RWPE2 (cell line): Measurements from ENCODE around the gene CCDC70.

ENCODE experiments used
- ATAC-seq: fragments of 200-7000 bp; cut with Tn5 transposase; 3 replicates; pipeline ENCODE4 v1.9.1; 2021; ENCODE audit warnings: low read depth
- DNase-seq: peaks from one replicate; pipeline ENCODE4 v3.0.0-alpha.2; 2020; ENCODE audit warnings: low spot score
- H3K27ac ChIP-seq: fragments of 450-650 bp; 2 replicates; pipeline ENCODE4 v1.5.1; 2017; ENCODE audit warnings: mild to moderate bottlenecking; ENCODE audit not compliant: poor library complexity, severe bottlenecking
- H3K27me3 ChIP-seq: fragments of 250-450 bp; sonication (Bioruptor Pico); 2 replicates; pipeline ENCODE4 v1.5.1; 2021; ENCODE audit warnings: mild to moderate bottlenecking, moderate library complexity; ENCODE audit not compliant: insufficient read depth, poor library complexity, severe bottlenecking
- H3K36me3 ChIP-seq: fragments of 250-450 bp; sonication (Bioruptor Pico); 2 replicates; pipeline ENCODE4 v1.5.1; 2020; ENCODE audit warnings: low read depth, mild to moderate bottlenecking, moderate library complexity
- H3K4me1 ChIP-seq: fragments of 250-450 bp; sonication (Bioruptor Pico); 2 replicates; pipeline ENCODE4 v1.5.1; 2021; ENCODE audit warnings: mild to moderate bottlenecking, moderate library complexity; ENCODE audit not compliant: insufficient read depth, poor library complexity, severe bottlenecking
- H3K4me3 ChIP-seq: fragments of 250-450 bp; sonication (Bioruptor Pico); 2 replicates; pipeline ENCODE4 v1.5.1; 2021; ENCODE audit warnings: mild to moderate bottlenecking, moderate library complexity; ENCODE audit not compliant: severe bottlenecking
- H3K9me3 ChIP-seq: fragments of 250-450 bp; sonication (Bioruptor Pico); 2 replicates; pipeline ENCODE4 v1.5.1; 2021; ENCODE audit warnings: mild to moderate bottlenecking, moderate library complexity; ENCODE audit not compliant: severe bottlenecking
- TF ChIP-seq, protein P1 (sequence below): fragments of 450-650 bp; IDR thresholded peaks from one replicate; pipeline ENCODE4 v1.5.1; 2017; ENCODE audit warnings: mild to moderate bottlenecking, moderate library complexity; ENCODE audit not compliant: poor library complexity, severe bottlenecking

CCDC70 gene

DNA sequence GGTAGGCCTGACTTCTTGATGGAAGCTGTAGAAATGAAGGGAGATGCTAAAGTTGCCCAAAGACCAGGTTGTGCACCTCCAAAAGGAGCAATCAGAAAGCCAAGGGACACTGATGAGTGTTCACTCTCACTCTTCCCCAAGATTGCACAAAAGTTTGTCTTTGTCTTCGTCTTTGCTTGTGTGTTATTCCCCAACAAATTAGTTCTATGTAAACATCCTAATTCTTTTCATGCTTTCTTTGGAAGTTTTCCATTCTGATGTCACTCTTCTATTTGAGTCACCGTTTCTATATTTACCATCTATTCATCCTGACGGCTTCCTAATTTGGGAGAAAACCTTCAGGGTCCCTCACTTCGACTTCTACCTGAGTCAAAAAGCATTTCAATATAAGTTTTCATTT is 13.1 kb upstream of the CCDC70 start:
- peak; percentile 45; the same call in 2 of the 3 replicates for ATAC-seq
- Histone ChIP-seq H3K27ac (no peak overlapping the region), H3K9me3 (no peaks in the 10 kb centered on the region), H3K36me3 (no peaks in the 10 kb centered on the region), H3K4me1 (peaks cover 7% of the 10 kb centered on the region), H3K27me3 (no peaks in the 10 kb centered on the region), H3K4me3 (no peak overlapping the region)
- DNase-seq: no peak
- TF ChIP-seq, protein P1, sequence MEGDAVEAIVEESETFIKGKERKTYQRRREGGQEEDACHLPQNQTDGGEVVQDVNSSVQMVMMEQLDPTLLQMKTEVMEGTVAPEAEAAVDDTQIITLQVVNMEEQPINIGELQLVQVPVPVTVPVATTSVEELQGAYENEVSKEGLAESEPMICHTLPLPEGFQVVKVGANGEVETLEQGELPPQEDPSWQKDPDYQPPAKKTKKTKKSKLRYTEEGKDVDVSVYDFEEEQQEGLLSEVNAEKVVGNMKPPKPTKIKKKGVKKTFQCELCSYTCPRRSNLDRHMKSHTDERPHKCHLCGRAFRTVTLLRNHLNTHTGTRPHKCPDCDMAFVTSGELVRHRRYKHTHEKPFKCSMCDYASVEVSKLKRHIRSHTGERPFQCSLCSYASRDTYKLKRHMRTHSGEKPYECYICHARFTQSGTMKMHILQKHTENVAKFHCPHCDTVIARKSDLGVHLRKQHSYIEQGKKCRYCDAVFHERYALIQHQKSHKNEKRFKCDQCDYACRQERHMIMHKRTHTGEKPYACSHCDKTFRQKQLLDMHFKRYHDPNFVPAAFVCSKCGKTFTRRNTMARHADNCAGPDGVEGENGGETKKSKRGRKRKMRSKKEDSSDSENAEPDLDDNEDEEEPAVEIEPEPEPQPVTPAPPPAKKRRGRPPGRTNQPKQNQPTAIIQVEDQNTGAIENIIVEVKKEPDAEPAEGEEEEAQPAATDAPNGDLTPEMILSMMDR: no peak

DNA sequence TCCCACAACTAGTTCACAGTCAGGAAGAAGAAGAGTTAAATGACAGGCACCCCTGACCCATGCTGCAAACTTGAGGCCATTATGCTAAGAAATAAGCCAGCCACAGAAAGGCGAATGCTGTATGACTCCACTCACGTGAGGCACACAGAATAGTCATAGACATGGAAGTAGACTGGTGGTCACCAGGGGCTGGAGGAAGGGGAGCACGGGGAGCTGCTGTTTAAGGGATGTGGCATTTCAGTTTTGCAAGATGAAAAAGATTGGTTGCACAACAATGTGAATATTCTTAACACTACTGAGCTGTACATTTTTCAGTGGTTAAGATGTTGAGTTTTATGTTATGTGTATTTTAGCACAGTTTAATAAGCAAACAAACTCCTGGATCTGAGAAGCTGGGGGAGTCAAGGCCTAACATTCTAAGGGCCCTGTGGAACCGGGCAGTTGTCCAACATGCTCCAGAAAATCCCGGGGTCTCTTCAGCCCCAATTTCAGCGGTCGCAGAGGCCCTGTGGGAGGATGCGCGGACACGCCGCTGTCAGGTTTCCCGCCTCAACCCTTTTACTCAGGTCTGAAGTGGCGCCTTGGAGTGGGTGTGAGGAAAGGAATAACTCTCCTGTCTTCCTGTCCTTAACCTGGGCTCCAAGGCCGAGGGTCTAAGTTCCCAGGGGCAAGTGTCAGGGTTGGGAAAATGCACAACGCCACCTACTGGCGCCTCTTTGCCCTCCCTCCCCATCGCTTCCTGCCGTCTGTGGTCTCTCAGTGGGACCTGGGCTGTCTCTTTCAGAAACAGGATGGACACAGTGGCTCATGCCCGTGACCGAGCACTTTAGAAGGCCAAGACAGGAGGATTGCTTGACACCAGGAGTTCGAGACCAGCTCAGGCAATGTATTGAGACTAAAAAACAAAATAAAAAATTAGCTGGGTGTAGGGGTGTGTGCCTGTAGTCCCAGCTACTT is 12.3 kb upstream of the CCDC70 start:
- H3K36me3 ChIP-seq: no peaks in the 10 kb centered on the region
- H3K27me3 ChIP-seq: no peaks in the 10 kb centered on the region
- H3K4me1 ChIP-seq: peaks cover 7% of the 10 kb centered on the region
- H3K9me3 ChIP-seq: no peaks in the 10 kb centered on the region
- no peak overlapping the region for H3K4me3 ChIP-seq
- H3K27ac ChIP-seq: no peak overlapping the region
- ATAC-seq: no peak
- no peak for DNase-seq
- TF ChIP-seq, protein P1: peak; percentile 43

DNA sequence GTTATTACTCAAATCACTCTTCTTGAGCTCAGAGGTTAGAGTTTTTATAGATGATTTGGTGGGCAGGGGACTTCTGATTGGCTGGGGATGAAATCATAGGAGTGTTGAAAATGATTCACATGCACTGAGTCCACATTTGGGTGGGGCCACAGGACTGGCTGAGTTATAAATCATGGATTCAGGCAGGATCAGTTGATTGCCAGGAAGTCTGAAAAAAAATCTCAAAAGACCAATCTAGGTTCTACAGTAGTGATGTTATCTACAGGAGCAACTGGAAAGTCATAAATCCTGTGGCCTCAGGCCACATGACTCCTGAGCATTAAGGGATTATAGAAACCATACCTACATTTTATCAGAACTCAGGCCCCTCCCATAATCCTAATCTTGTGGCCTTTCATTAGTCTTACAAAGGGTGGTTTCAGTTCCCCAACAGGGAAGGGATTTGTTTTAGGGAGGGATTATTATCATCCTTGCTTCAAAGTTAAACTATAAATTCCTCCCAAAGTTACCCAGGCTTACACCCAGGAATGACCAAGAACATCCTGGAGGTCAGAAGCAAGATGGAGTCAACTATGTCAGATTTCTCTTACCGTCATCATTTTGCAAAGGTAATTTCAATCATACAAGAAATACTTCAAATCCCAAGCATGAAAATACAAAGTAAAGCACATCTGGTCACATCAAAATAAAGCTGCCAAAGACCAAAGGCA is 5.6 kb upstream of the CCDC70 start:
- Histone ChIP-seq H3K27me3 (no peaks in the 10 kb centered on the region), H3K36me3 (no peaks in the 10 kb centered on the region), H3K4me1 (peaks cover 24% of the 10 kb centered on the region), H3K27ac (no peak overlapping the region), H3K4me3 (no peak overlapping the region), H3K9me3 (no peaks in the 10 kb centered on the region)
- TF ChIP-seq, protein P1: no peak
- ATAC-seq (peak; percentile 56), DNase-seq (no peak)

DNA sequence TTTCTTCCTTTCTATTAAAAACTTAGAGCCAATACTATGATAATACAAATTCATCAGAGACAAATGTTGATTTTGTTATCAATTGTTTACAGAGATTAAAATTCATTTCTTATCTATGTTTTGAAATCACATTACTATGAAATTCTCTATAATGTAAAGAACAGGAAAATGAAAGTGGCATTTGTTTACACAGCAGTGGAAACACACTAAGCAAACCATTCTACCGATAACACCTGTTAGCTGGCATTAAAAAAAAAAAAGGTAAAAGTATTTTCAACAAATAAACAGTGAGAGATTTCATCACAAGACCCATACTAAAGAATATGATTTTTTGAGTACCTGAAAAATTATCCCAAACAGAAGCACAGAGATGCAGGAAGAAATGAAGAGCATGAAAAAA is 4.8 kb upstream of the CCDC70 start:
- Histone ChIP-seq H3K4me1 (peaks cover 32% of the 10 kb centered on the region), H3K27ac (no peak overlapping the region), H3K4me3 (no peak overlapping the region), H3K36me3 (no peaks in the 10 kb centered on the region), H3K27me3 (no peaks in the 10 kb centered on the region), H3K9me3 (no peaks in the 10 kb centered on the region)
- TF ChIP-seq, protein P1: no peak
- DNase-seq (no peak), ATAC-seq (no peak)
